GM12878 (cell line): ENCODE data around the gene KRT72. TPM values are rescaled to one million over a fixed set of nuclear protein-coding genes. Genes with fewer than 3 reads are reported as not detected.

ENCODE experiments used
- ATAC-seq: fragments of 200-7000 bp; cut with Tn5 transposase; 3 replicates; pipeline ENCODE4 v1.9.1; 2020; ENCODE audit warnings: mild to moderate bottlenecking, moderate library complexity
- BruUV-seq: library from RNA; stranded (reverse); fragments of 400-500 nt; replicated peaks from 2 replicates; lab custom pipeline; 2021; lab: Mats Ljungman, UMichigan
- CTCF ChIA-PET: fragments of 300-600 bp; sonication (Branson Sonifier 250); formaldehyde crosslinking; extraction: SDS; loops from one replicate; lab custom pipeline; 2021; ENCODE audit warnings: inconsistent platforms; lab: Yijun Ruan, JAX
- POLR2A ChIA-PET: fragments of 350-600 bp; formaldehyde crosslinking; extraction: SDS; loops from one replicate; lab custom pipeline; 2021; ENCODE audit warnings: inconsistent platforms; lab: Charles Lee
- RAD21 ChIA-PET: fragments of 300-600 bp; sonication (Branson Sonifier 250); formaldehyde crosslinking; loops from one replicate; lab custom pipeline; 2023; ENCODE audit warnings: antibody characterized with exemption; ENCODE audit not compliant: unreplicated experiment; lab: Charles Lee
- SMC1A ChIA-PET: fragments of 300-600 bp; sonication (Branson Sonifier 250); formaldehyde crosslinking; loops from one replicate; lab custom pipeline; 2023; ENCODE audit not compliant: unreplicated experiment, uncharacterized antibody; lab: Charles Lee
- DNase-seq: peaks from one replicate; pipeline ENCODE4 v3.0.0-alpha.2; 2011; ENCODE audit warnings: low read depth, low spot score
- FAIRE-seq: peaks from 3 replicates; lab custom pipeline; 2011; peaks lifted over from hg19 to GRCh38; lab: Jason Lieb, UNC
- H2AFZ ChIP-seq: 2 replicates; pipeline ENCODE4 v1.6.0; 2011; ENCODE audit warnings: low read depth, low read length, control low read depth; ENCODE audit not compliant: control insufficient read depth
- H3K27ac ChIP-seq: 2 replicates; pipeline ENCODE4 v1.5.1; 2011; ENCODE audit warnings: control low read depth; ENCODE audit not compliant: control insufficient read depth, insufficient read depth
- H3K27me3 ChIP-seq, 2 experiments: replicated peaks in 1 of 2; 2 replicates each; pipeline versions ENCODE4 v1.6.0 to v1.6.1; 2011; ENCODE audit warnings: low read length in 1 of 2; ENCODE audit not compliant: control insufficient read depth in 2 of 2, insufficient read depth in 2 of 2
- H3K36me3 ChIP-seq, 2 experiments: 2 replicates each; pipeline ENCODE4 v1.5.1; 2011; ENCODE audit warnings: low read length in 1 of 2; ENCODE audit not compliant: control insufficient read depth in 2 of 2, insufficient read depth in 2 of 2
- H3K4me1 ChIP-seq: 2 replicates; pipeline ENCODE4 v1.6.1; 2011; ENCODE audit warnings: mild to moderate bottlenecking, low read length, moderate library complexity, mixed read lengths; ENCODE audit not compliant: control insufficient read depth, insufficient read depth
- H3K4me2 ChIP-seq: 2 replicates; pipeline ENCODE4 v1.6.0; 2011; ENCODE audit warnings: control low read depth; ENCODE audit not compliant: control insufficient read depth, insufficient read depth
- H3K4me3 ChIP-seq: fragments of 200-600 bp; sonication (generic); 2 replicates; pipeline ENCODE4 v1.5.1; 2016
- H3K79me2 ChIP-seq: 2 replicates; pipeline ENCODE4 v1.6.0; 2011; ENCODE audit warnings: low read length; ENCODE audit not compliant: control insufficient read depth, insufficient read depth
- H3K9ac ChIP-seq: 2 replicates; pipeline ENCODE4 v1.8.0; 2011; ENCODE audit warnings: low read length, control low read depth, mixed read lengths; ENCODE audit not compliant: control insufficient read depth, insufficient read depth
- H3K9me3 ChIP-seq: replicated peaks from 3 replicates; pipeline ENCODE4 v1.5.1; 2011; ENCODE audit warnings: mild to moderate bottlenecking, low read length; ENCODE audit not compliant: control insufficient read depth, insufficient read depth
- H4K20me1 ChIP-seq: 2 replicates; pipeline ENCODE4 v1.6.0; 2011; ENCODE audit not compliant: control insufficient read depth, insufficient read depth
- CHD2 ChIP-seq: IDR thresholded peaks from 2 replicates; pipeline ENCODE4 v1.6.1; 2011; ENCODE audit warnings: low read depth, low read length, improper control_type of control experiment, borderline replicate concordance
- ESRRA ChIP-seq: IDR thresholded peaks from 2 replicates; pipeline ENCODE4 v1.6.1; 2012; ENCODE audit warnings: mild to moderate bottlenecking, low read length, improper control_type of control experiment
- FOXM1 ChIP-seq: IDR thresholded peaks from 2 replicates; pipeline ENCODE4 v1.6.1; 2012; ENCODE audit warnings: low read depth, mild to moderate bottlenecking, inconsistent platforms, low read length, moderate library complexity
- GABPA ChIP-seq: IDR thresholded peaks from 2 replicates; pipeline ENCODE4 v1.6.1; 2014; ENCODE audit warnings: antibody characterized with exemption, low read depth, mild to moderate bottlenecking, inconsistent platforms
- IKZF2 ChIP-seq, 2 experiments: fragments of 450-650 bp; IDR thresholded peaks; 2 replicates each; pipeline ENCODE4 v1.6.1; 2017; ENCODE audit warnings: mild to moderate bottlenecking in 2 of 2, moderate library complexity in 2 of 2
- NFYB ChIP-seq: IDR thresholded peaks from 2 replicates; pipeline ENCODE4 v1.6.1; 2011; ENCODE audit warnings: low read depth, mild to moderate bottlenecking, low read length, improper control_type of control experiment, moderate library complexity; ENCODE audit not compliant: insufficient read depth
- PML ChIP-seq: IDR thresholded peaks from 2 replicates; pipeline ENCODE4 v1.6.1; 2012; ENCODE audit warnings: low read length, inconsistent platforms
- POU2F2 ChIP-seq: IDR thresholded peaks from 3 replicates; pipeline ENCODE4 v1.6.1; 2011; ENCODE audit warnings: low read depth, mild to moderate bottlenecking, low read length, borderline replicate concordance
- RAD21 ChIP-seq: IDR thresholded peaks from 2 replicates; pipeline ENCODE4 v1.6.1; 2011; ENCODE audit warnings: mild to moderate bottlenecking, low read depth, low read length, moderate library complexity; ENCODE audit not compliant: insufficient read depth
- SMC3 ChIP-seq: IDR thresholded peaks from 2 replicates; pipeline ENCODE4 v1.6.1; 2011; ENCODE audit warnings: low read length, improper control_type of control experiment, borderline replicate concordance
- TBL1XR1 ChIP-seq: IDR thresholded peaks from 2 replicates; pipeline ENCODE4 v1.6.1; 2012; ENCODE audit warnings: low read depth, low read length, improper control_type of control experiment
- WGBS: methylation state at CpG from one replicate; pipeline ENCODE4 v1.1.6; 2016; ENCODE audit warnings: low lambda C conversion rate; ENCODE audit not compliant: insufficient replicate concordance, insufficient coverage; ENCODE audit errors: missing lambda C conversion rate; 5-methylcytosine and 5-hydroxymethylcytosine counted together
- in situ Hi-C: fragments of 300-500 bp; cut with MboI; formaldehyde crosslinking; loops from 9 replicates; pipeline ENCODE4 v1.14.3; 2018; ENCODE audit warnings: mixed read lengths
- intact Hi-C: fragments of 100-400 bp; cut with micrococcal nuclease; formaldehyde crosslinking; loops from one replicate; pipeline ENCODE4 v1.14.2; 2022; ENCODE audit not compliant: unreplicated experiment
- polyA plus RNA-seq, 11 experiments: library from polyadenylated mRNA; depleted of rRNA in 4 of 11; unstranded in 6 of 11; stranded (reverse) in 5 of 11; fragments of >200 nt; fragmentation: Nextera tagmentation in 4 of 11; fragmentation: Illumina TruSeq in 1 of 11; extraction: Ambion mirVana in 4 of 11; extraction: Trizol in 1 of 11; gene quantifications; 1 replicate in 1 of 11; 2 replicates in 10 of 11; pipeline versions ENCODE4 v1.2.1 to v1.2.3, GENCODE V29; 2011 to 2016; ENCODE audit warnings: inconsistent platforms in 2 of 11, missing spikeins in 2 of 11, low read depth in 1 of 11
- total RNA-seq, 4 experiments: library from RNA; depleted of rRNA in 3 of 4; stranded (reverse); fragments of >200 nt in 3 of 4; fragmentation: Illumina TruSeq in 1 of 4; extraction: Trizol in 1 of 4; gene quantifications; 2 replicates each; pipeline versions ENCODE4 v1.2.1 to v1.2.3, GENCODE V29; 2013 to 2021
- TF ChIP-seq, protein P1 (sequence below): fragments of 450-650 bp; IDR thresholded peaks from 2 replicates; pipeline ENCODE4 v1.6.1; 2018; ENCODE audit warnings: borderline replicate concordance, mild to moderate bottlenecking; ENCODE audit not compliant: partially characterized antibody

KRT72 gene
- total and polyA plus RNA-seq, 10 of the 15 experiments (the other 5 are each of a cell fraction or from before 2014, with no cell fraction given) = not detected

DNA sequence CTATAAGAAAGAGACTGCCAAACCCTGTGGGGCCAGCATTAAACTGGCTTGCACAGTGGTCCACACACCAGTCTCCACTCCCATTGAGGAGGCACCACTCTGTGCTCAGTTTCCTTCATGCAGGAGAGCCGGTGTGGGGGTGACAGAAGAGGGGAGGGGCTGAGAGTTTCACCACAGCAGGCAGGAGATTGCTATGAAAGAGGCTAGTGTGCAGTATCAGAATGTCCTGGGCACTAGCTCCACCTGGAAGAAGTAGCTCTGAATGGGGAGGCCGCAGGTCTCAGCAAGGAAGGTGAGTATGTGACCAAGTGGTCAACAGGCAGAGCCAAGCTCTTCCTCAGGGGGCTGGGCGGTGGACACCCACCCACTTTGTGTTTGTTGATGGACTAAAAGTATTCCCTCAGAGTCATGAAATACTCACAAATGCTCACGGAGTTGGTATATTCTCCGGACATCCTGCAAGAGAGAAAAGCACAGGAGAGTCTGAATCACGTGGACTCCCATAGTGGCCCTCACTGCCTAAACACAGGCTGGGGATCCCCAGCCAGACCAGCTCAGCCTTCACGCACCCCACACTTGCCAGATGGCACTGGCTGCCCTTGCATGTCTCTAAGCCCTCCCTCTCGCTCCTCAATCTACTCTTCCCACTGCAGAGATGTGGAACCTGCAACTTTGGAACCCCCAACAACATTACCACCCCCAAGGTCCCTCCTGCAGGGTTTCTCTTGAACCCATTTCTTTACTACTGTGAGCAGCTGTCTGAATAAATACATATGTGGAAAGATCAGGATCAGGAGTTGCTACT lies 7.8 kb upstream of the KRT72 start:
- Histone ChIP-seq H3K4me3 (no peak overlapping the region), H3K79me2 (no peaks in the 10 kb centered on the region), H2AFZ (no peak overlapping the region), H4K20me1 (no peaks in the 10 kb centered on the region), H3K4me2 (no peak overlapping the region), H3K36me3 (no peaks in the 10 kb centered on the region), H3K27me3 (peaks cover 0 to 3% of the 10 kb centered on the region in 2 experiments; a peak in 2 of 4 replicates), H3K27ac (no peak overlapping the region), H3K9ac (no peak overlapping the region), H3K9me3 (no peaks in the 10 kb centered on the region), H3K4me1 (no peaks in the 10 kb centered on the region)
- BruUV-seq = no TSS peak
- ATAC-seq (no peak), FAIRE-seq (no peak), DNase-seq (no peak)
- WGBS = 31% methylated on average over 8 of the region's 8 CpGs
- CTCF ChIA-PET = no interaction called here
- TF ChIP-seq RAD21 = no peak
- no peak for TF ChIP-seq GABPA
- TF ChIP-seq, protein P1, sequence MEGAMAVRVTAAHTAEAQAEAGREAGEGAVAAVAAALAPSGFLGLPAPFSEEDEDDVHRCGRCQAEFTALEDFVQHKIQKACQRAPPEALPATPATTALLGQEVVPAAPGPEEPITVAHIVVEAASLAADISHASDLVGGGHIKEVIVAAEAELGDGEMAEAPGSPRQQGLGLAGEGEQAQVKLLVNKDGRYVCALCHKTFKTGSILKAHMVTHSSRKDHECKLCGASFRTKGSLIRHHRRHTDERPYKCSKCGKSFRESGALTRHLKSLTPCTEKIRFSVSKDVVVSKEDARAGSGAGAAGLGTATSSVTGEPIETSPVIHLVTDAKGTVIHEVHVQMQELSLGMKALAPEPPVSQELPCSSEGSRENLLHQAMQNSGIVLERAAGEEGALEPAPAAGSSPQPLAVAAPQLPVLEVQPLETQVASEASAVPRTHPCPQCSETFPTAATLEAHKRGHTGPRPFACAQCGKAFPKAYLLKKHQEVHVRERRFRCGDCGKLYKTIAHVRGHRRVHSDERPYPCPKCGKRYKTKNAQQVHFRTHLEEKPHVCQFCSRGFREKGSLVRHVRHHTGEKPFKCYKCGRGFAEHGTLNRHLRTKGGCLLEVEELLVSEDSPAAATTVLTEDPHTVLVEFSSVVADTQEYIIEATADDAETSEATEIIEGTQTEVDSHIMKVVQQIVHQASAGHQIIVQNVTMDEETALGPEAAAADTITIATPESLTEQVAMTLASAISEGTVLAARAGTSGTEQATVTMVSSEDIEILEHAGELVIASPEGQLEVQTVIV = no peak
- TF ChIP-seq FOXM1 = no peak
- no peak for TF ChIP-seq NFYB
- TF ChIP-seq CHD2 = no peak
- no peak for TF ChIP-seq IKZF2 (IDR thresholded peaks at IDR 0.05)
- no peak for TF ChIP-seq PML
- TF ChIP-seq ESRRA = no peak
- TF ChIP-seq POU2F2 = no peak
- no peak for TF ChIP-seq TBL1XR1
- TF ChIP-seq SMC3 = no peak
- POLR2A ChIA-PET = no interaction called here
- RAD21 ChIA-PET = no interaction called here
- in situ Hi-C loops (no loop called here), intact Hi-C loops (no loop called here)
- SMC1A ChIA-PET = no interaction called here
